Ishikawa (cell line): ENCODE results near the gene DACH1.

ENCODE experiments used
- CEBPB ChIP-seq: IDR thresholded peaks from 2 replicates; pipeline ENCODE4 v1.6.1; 2012
- CREB1 ChIP-seq: IDR thresholded peaks from 2 replicates; pipeline ENCODE4 v1.6.1; 2012; ENCODE audit warnings: low read depth
- EGR1 ChIP-seq: IDR thresholded peaks from 2 replicates; pipeline ENCODE4 v1.6.1; 2012
- EP300 ChIP-seq: IDR thresholded peaks from 2 replicates; pipeline ENCODE4 v1.6.1; 2012; ENCODE audit warnings: borderline replicate concordance
- FOXM1 ChIP-seq: IDR thresholded peaks from 2 replicates; pipeline ENCODE4 v1.6.1; 2012; ENCODE audit warnings: low read depth, borderline replicate concordance
- MAX ChIP-seq: IDR thresholded peaks from 2 replicates; pipeline ENCODE4 v1.6.1; 2012
- NFIC ChIP-seq: IDR thresholded peaks from 2 replicates; pipeline ENCODE4 v1.6.1; 2012
- RAD21 ChIP-seq: IDR thresholded peaks from 2 replicates; pipeline ENCODE4 v1.6.1; 2012; ENCODE audit warnings: low read depth
- TAF1 ChIP-seq: IDR thresholded peaks from 2 replicates; pipeline ENCODE4 v1.6.1; 2012; ENCODE audit warnings: low read depth, mild to moderate bottlenecking
- TEAD4 ChIP-seq: IDR thresholded peaks from 2 replicates; pipeline ENCODE4 v1.6.1; 2012
- USF1 ChIP-seq: IDR thresholded peaks from 2 replicates; pipeline ENCODE4 v1.6.1; 2012
- YY1 ChIP-seq: IDR thresholded peaks from 2 replicates; pipeline ENCODE4 v1.6.1; 2012; ENCODE audit warnings: low read depth
- ZBTB7A ChIP-seq: IDR thresholded peaks from 2 replicates; pipeline ENCODE4 v1.6.1; 2012; ENCODE audit warnings: low read depth
- TF ChIP-seq, protein P1 (sequence below): IDR thresholded peaks from 2 replicates; pipeline ENCODE4 v1.6.1; 2012; ENCODE audit warnings: low read depth, mild to moderate bottlenecking

Gene DACH1

DNA sequence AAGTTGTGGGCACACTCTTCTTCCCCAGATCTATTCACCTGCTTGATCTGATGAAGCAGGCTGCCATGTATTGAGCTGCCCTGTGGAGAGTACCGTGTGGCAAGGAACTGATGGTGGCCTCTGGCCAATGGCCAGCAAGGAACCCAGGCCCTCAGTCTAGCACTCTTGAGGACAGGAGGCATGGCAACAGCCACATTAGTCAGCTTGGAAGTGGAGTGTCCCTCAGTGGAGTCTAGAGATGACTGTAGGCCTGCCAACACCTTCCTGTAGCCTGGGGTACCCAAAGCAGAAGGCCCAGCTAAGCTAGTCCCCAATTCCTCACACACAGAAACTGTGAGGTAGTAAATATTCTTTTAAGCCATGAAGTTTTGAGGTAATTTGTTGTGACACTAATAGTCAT lies 412.5 kb downstream of the DACH1 start:
- TF ChIP-seq MAX (no peak), YY1 (no peak), ZBTB7A (no peak), CEBPB (no peak), USF1 (no peak), CREB1 (no peak), RAD21 (no peak), TAF1 (no peak), TEAD4 (no peak)
- TF ChIP-seq, protein P1, sequence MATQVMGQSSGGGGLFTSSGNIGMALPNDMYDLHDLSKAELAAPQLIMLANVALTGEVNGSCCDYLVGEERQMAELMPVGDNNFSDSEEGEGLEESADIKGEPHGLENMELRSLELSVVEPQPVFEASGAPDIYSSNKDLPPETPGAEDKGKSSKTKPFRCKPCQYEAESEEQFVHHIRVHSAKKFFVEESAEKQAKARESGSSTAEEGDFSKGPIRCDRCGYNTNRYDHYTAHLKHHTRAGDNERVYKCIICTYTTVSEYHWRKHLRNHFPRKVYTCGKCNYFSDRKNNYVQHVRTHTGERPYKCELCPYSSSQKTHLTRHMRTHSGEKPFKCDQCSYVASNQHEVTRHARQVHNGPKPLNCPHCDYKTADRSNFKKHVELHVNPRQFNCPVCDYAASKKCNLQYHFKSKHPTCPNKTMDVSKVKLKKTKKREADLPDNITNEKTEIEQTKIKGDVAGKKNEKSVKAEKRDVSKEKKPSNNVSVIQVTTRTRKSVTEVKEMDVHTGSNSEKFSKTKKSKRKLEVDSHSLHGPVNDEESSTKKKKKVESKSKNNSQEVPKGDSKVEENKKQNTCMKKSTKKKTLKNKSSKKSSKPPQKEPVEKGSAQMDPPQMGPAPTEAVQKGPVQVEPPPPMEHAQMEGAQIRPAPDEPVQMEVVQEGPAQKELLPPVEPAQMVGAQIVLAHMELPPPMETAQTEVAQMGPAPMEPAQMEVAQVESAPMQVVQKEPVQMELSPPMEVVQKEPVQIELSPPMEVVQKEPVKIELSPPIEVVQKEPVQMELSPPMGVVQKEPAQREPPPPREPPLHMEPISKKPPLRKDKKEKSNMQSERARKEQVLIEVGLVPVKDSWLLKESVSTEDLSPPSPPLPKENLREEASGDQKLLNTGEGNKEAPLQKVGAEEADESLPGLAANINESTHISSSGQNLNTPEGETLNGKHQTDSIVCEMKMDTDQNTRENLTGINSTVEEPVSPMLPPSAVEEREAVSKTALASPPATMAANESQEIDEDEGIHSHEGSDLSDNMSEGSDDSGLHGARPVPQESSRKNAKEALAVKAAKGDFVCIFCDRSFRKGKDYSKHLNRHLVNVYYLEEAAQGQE: no peak

GRCh38 chr13:71448080-71448630 lies 418.8 kb downstream of the DACH1 start:
- TF ChIP-seq ZBTB7A (no peak), FOXM1 (no peak), TEAD4 (no peak), TAF1 (no peak), CREB1 (no peak), CEBPB (no peak), EGR1 (no peak), YY1 (no peak), EP300 (no peak)

GRCh38 chr13:71437704-71438103 lies 429.3 kb downstream of the DACH1 start:
- TF ChIP-seq YY1 (no peak), MAX (no peak), FOXM1 (no peak), EGR1 (no peak), RAD21 (no peak)
- TF ChIP-seq, protein P1: no peak

- TF ChIP-seq, protein P1: no peak
- TF ChIP-seq ZBTB7A: no peak
- TF ChIP-seq TAF1: no peak
- no peak for TF ChIP-seq FOXM1
- no peak for TF ChIP-seq RAD21
- no peak for TF ChIP-seq EP300
Measured at GRCh38 chr13:71430681-71431080, 436.3 kb downstream of the DACH1 start.

- TF ChIP-seq EGR1 (no peak), TEAD4 (peak; percentile 87)
Measured at GRCh38 chr13:71417205-71417604, 449.8 kb downstream of the DACH1 start.

- TF ChIP-seq EP300: no peak
- no peak for TF ChIP-seq NFIC
- no peak for TF ChIP-seq CEBPB
Measured at GRCh38 chr13:71412231-71412630, 454.8 kb downstream of the DACH1 start.
